ENCODE data around the gene CCDC93.

DNA sequence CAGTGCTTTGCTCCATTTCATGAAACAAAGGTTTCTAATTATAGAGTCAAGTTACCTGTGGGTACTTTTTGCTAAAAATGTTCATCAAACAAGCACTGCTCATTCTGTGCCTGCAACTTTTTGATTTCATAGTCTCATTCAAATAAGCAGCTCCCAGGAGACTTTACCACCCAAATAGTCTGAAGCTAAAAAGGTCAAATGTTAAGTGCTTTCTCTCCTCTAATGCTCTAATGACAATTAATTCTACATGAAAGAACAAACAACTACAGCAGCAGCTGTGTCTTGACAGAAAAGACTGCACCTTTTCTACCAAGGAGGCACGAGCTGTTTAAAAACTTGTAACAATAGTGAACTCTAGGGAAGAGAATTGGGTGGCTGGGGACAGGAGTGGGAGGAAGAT, 65.3 kb downstream of the CCDC93 start:
- TF ChIP-seq, protein P1, sequence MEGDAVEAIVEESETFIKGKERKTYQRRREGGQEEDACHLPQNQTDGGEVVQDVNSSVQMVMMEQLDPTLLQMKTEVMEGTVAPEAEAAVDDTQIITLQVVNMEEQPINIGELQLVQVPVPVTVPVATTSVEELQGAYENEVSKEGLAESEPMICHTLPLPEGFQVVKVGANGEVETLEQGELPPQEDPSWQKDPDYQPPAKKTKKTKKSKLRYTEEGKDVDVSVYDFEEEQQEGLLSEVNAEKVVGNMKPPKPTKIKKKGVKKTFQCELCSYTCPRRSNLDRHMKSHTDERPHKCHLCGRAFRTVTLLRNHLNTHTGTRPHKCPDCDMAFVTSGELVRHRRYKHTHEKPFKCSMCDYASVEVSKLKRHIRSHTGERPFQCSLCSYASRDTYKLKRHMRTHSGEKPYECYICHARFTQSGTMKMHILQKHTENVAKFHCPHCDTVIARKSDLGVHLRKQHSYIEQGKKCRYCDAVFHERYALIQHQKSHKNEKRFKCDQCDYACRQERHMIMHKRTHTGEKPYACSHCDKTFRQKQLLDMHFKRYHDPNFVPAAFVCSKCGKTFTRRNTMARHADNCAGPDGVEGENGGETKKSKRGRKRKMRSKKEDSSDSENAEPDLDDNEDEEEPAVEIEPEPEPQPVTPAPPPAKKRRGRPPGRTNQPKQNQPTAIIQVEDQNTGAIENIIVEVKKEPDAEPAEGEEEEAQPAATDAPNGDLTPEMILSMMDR (IDR thresholded peaks at IDR 0.05) = peak in 1 of 5 experiments; percentile 2
- TF ChIP-seq EP300 (IDR thresholded peaks at IDR 0.05) = no peak
